ENCODE measurements around the gene MBD1.
"Not testable (repeated sequence)": the region's sequence is repeated elsewhere in the genome, so short reads cannot be mapped to it uniquely, and the experiment has no call there.

The MBD1 gene

GRCh38 chr18:50240080-50240563 lies 41.2 kb downstream of the MBD1 start:
- TF ChIP-seq CTCF (conservative IDR thresholded peaks at IDR 0.05; ENCODE audit: low read depth, low read length), result no peak
- no peak overlapping the region for H3K4me3 ChIP-seq (ENCODE audit: low read length)
- DNase-seq (ENCODE audit: low read depth), result no peak

- no peak for DNase-seq (ENCODE audit: low read depth)
- no peak overlapping the region for H3K4me3 ChIP-seq (ENCODE audit: low read length)
- TF ChIP-seq CTCF (conservative IDR thresholded peaks at IDR 0.05; ENCODE audit: low read depth, low read length), result no peak
Measured at GRCh38 chr18:50232419-50232818, 48.9 kb downstream of the MBD1 start.

DNA sequence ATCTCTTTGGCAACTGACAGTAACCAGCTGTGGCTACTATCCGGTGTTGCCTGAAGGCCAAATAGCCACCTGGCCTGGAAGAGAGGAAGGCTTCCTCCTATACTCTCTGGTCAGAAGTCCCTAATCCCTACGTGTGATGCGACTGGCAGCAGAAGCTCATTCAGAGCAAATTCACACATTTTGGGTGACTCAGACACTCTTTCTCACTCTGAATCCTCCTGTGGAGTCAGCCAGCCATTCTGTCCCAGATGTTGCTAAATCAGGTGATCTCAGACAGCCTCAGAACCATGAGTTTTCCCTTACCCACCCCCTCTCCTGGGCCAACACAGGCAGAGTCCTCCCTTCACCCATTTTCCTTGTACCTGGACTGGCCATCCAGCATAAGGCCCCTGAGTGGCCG lies 49.7 kb downstream of the MBD1 start:
- DNase-seq (ENCODE audit: low read depth), result no peak
- TF ChIP-seq CTCF (conservative IDR thresholded peaks at IDR 0.05; ENCODE audit: low read depth, low read length), result no peak
- H3K4me3 ChIP-seq (ENCODE audit: low read length), result no peak overlapping the region

DNA sequence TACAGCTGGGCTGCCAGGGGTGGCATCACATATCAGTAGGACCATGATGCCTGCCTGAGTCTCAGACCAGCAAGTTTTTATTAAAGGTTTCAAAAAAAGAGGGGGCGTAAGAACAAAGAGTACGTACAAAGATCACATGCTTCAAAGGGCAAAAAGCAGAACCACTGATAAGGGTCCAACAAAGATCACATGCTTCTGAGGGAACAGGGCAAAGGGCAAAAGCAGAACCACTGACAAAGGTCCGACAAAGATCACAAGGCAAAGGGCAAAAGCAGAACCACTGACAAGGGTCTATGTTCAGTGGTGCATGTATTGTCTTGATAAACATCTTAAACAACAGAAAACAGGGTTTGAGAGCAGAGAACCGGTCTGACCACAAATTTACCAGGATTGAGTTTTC lies 61.1 kb downstream of the MBD1 start:
- not testable (repeated sequence) for DNase-seq (ENCODE audit: low read depth); H3K4me3 ChIP-seq (ENCODE audit: low read length)
